Neural progenitor cell (in vitro differentiated cells): ENCODE measurements around the gene FAIM2.
"Not testable (repeated sequence)": the region's sequence is repeated elsewhere in the genome, so short reads cannot be mapped to it uniquely, and the experiment has no call there.

Source experiments
- CTCF ChIP-seq: fragments of 200-600 bp; sonication (generic); IDR thresholded peaks from 2 replicates; pipeline ENCODE4 v1.5.1; 2017; ENCODE audit warnings: antibody characterized with exemption, mild to moderate bottlenecking
- EZH2 ChIP-seq: fragments of 200-600 bp; sonication (generic); IDR thresholded peaks from 2 replicates; pipeline ENCODE4 v1.6.1; 2017; ENCODE audit warnings: antibody characterized with exemption, mild to moderate bottlenecking, moderate library complexity
- EZH2phosphoT487 ChIP-seq: fragments of 200-600 bp; sonication (generic); IDR thresholded peaks from 2 replicates; pipeline ENCODE4 v1.6.1; 2017; ENCODE audit warnings: antibody characterized with exemption

GRCh38 chr12:49879065-49879464 is 24.6 kb downstream of the FAIM2 start:
- TF ChIP-seq CTCF, EZH2phosphoT487, EZH2: not testable (repeated sequence)
